ENCODE measurements around the gene PTGFR. TPM values are rescaled to one million over a fixed set of nuclear protein-coding genes. Genes with fewer than 3 reads are reported as not detected.

PTGFR gene
- total and polyA plus RNA-seq, 4 experiments from 2014 or later: not detected

DNA sequence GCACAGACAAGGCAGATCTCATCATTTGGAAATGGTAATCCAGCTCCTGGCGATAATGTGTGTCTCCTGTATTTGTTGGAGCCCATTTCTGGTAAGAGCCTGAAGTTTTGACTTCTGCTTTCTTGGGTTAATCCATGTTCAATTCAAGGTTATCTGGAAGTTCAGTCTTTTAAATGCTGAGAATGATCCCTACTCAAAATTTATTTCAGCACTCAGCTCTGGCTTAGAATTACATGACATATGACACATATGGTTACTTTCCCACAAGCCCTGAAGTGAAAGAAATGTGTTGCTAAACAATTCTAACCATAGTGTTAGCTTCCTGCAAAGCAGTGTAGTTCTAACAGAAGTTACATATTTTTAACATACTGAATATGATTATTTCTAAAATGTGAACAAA lies 2.7 kb downstream of the PTGFR start:
- POLR2A ChIA-PET (ENCODE audit: partially characterized antibody): no interaction called here
- H3K27me3 ChIP-seq (ENCODE audit: insufficient read depth, low read length): no peaks in the 10 kb centered on the region
- Mint-ChIP-seq H3K9me3 (peaks cover 0 to 8% (median 1%) of the 10 kb centered on the region in 8 donors), H3K36me3 (no peaks in the 10 kb centered on the region), H3K4me3 (no peak overlapping the region), H3K27me3 (peaks cover 15 to 19% of the 10 kb centered on the region in 2 donors), H3K27ac (no peak overlapping the region), H3K4me1 (peaks cover 0 to 4% (median 2%) of the 10 kb centered on the region in 4 donors)
- no peaks in the 10 kb centered on the region for H3K4me1 ChIP-seq (ENCODE audit: insufficient read depth, low read length)
- H3K9me3 ChIP-seq (ENCODE audit: control insufficient read depth in 1 of 2, low read length in 2 of 2): no peaks in the 10 kb centered on the region
- no peak overlapping the region for H3K4me3 ChIP-seq (ENCODE audit: low read length in 2 of 2)
- no peaks in the 10 kb centered on the region for H3K36me3 ChIP-seq (ENCODE audit: insufficient read depth, low read length)
- CTCF ChIA-PET (ENCODE audit: partially characterized antibody): no interaction called here
- no peak for DNase-seq
- no peak overlapping the region for H3K27ac ChIP-seq (ENCODE audit: low read depth, low read length)
- intact Hi-C loops (cut with micrococcal nuclease): no loop called here

DNA sequence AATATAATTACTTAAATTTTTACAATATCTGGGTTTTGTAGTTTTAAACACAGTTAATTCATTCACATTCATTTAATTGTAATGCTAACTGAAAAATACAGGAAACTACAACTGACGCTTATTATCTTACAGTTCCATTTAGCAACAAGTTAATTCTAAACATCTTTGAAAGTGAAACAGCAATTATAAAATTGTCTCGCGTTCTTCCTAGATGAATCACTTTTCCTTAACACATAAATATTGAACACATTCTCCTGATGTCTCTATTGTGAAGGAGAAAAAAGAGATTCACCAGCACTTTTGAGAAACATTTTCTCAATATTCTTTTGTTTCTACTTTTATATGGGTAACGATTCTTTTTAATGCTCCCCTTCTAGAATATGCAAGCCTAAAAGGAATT lies 6.4 kb downstream of the PTGFR start:
- CTCF ChIA-PET (ENCODE audit: partially characterized antibody): no interaction called here
- no peaks in the 10 kb centered on the region for H3K36me3 Mint-ChIP-seq
- no peaks in the 10 kb centered on the region for H3K4me1 Mint-ChIP-seq
- DNase-seq: no peak
- Histone ChIP-seq H3K27me3 (ENCODE audit: insufficient read depth, low read length) (no peaks in the 10 kb centered on the region), H3K4me1 (ENCODE audit: insufficient read depth, low read length) (no peaks in the 10 kb centered on the region), H3K36me3 (ENCODE audit: insufficient read depth, low read length) (no peaks in the 10 kb centered on the region), H3K27ac (ENCODE audit: low read depth, low read length) (no peak overlapping the region), H3K4me3 (ENCODE audit: low read length in 2 of 2) (no peak overlapping the region), H3K9me3 (ENCODE audit: control insufficient read depth in 1 of 2, low read length in 2 of 2) (no peaks in the 10 kb centered on the region)
- POLR2A ChIA-PET (ENCODE audit: partially characterized antibody): no interaction called here
- no peaks in the 10 kb centered on the region for H3K9me3 Mint-ChIP-seq
- H3K4me3 Mint-ChIP-seq: no peak overlapping the region
- no peak overlapping the region for H3K27ac Mint-ChIP-seq
- intact Hi-C loops (cut with micrococcal nuclease): no loop called here
- H3K27me3 Mint-ChIP-seq: peaks cover 2 to 4% of the 10 kb centered on the region in 2 donors

DNA sequence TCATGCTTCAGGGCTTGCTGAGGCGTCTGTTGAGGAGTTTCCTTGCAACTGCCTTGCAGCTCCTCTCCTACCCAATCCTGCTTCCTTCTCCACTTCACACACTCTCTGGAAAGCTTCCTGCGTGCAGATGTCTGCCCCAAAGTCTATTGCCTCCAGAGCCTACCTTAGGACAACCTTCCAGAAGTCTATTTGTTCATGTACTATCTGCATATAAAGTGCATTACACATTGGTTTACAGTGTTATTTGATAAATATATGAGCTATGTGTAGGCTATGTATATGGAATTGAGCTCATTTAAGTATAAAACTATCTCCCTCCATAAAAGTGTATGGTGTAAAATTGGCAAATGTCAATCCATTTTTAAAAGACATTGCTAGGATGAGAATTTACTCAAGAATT lies 9.8 kb downstream of the PTGFR start:
- Histone ChIP-seq H3K4me3 (ENCODE audit: low read length in 2 of 2) (no peak overlapping the region), H3K9me3 (ENCODE audit: control insufficient read depth in 1 of 2, low read length in 2 of 2) (no peaks in the 10 kb centered on the region), H3K27me3 (ENCODE audit: insufficient read depth, low read length) (no peaks in the 10 kb centered on the region), H3K4me1 (ENCODE audit: insufficient read depth, low read length) (no peaks in the 10 kb centered on the region), H3K36me3 (ENCODE audit: insufficient read depth, low read length) (no peaks in the 10 kb centered on the region), H3K27ac (ENCODE audit: low read depth, low read length) (no peak overlapping the region)
- DNase-seq: no peak
- no peak overlapping the region for H3K4me3 Mint-ChIP-seq
- ChIA-PET POLR2A (ENCODE audit: partially characterized antibody) (no interaction called here), CTCF (ENCODE audit: partially characterized antibody) (no interaction called here)
- intact Hi-C loops (cut with micrococcal nuclease): no loop called here
- H3K27me3 Mint-ChIP-seq: peaks cover 0 to 2% of the 10 kb centered on the region in 2 donors
- peaks cover 0 to 2% (median 0%) of the 10 kb centered on the region in 4 donors for H3K4me1 Mint-ChIP-seq
- H3K27ac Mint-ChIP-seq: no peak overlapping the region
- H3K9me3 Mint-ChIP-seq: no peaks in the 10 kb centered on the region
- H3K36me3 Mint-ChIP-seq: no peaks in the 10 kb centered on the region

DNA sequence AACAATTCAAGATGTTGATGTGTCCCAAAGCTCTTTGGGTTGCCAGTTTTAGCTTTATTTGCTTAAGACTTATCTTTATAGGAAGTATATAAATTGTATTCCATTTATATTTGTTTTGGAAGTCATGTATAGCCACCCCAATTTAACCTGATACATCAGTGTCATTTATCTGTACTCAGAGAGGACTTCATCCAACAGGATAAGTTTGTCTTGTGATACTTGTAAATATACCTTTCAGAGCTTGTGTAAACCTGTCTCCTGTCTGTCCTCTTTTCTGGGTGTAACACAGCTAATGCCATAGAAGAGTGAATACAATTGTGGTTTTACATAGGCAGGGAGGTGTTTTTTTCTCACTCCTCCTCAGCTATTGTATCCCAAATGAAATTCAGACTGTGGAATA lies 10.4 kb downstream of the PTGFR start:
- intact Hi-C loops (cut with micrococcal nuclease): no loop called here
- Histone ChIP-seq H3K4me3 (ENCODE audit: low read length in 2 of 2) (no peak overlapping the region), H3K36me3 (ENCODE audit: insufficient read depth, low read length) (no peaks in the 10 kb centered on the region), H3K27ac (ENCODE audit: low read depth, low read length) (no peak overlapping the region), H3K27me3 (ENCODE audit: insufficient read depth, low read length) (no peaks in the 10 kb centered on the region), H3K4me1 (ENCODE audit: insufficient read depth, low read length) (no peaks in the 10 kb centered on the region), H3K9me3 (ENCODE audit: control insufficient read depth in 1 of 2, low read length in 2 of 2) (no peaks in the 10 kb centered on the region)
- Mint-ChIP-seq H3K4me1 (peaks cover 0 to 2% (median 0%) of the 10 kb centered on the region in 4 donors), H3K4me3 (no peak overlapping the region), H3K27me3 (peaks cover 0 to 2% of the 10 kb centered on the region in 2 donors), H3K36me3 (no peaks in the 10 kb centered on the region), H3K27ac (no peak overlapping the region), H3K9me3 (no peaks in the 10 kb centered on the region)
- ChIA-PET CTCF (ENCODE audit: partially characterized antibody) (no interaction called here), POLR2A (ENCODE audit: partially characterized antibody) (no interaction called here)
- no peak for DNase-seq

DNA sequence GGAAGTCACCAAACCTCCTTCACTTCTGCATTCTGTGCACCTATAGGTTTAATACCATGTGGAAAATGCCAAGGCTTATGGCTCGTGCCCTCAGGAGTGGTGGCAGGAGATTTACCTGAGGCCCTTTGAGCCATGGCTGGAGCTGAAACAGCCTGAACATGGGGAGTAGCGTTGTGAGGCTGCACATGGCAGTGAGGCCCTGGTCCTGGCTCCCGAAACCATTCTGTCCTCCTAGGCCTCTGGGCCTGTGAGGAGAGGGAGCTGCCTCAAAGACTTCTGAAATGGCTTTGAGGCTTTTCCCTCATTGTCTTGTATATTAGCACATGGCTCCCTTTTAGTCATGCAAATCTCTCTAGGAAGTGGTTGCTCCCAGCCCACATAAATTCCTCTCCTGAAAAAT lies 20.6 kb downstream of the PTGFR start:
- H3K27me3 Mint-ChIP-seq: peaks cover 5 to 6% of the 10 kb centered on the region in 2 donors
- no peaks in the 10 kb centered on the region for H3K4me1 ChIP-seq (ENCODE audit: insufficient read depth, low read length)
- no peaks in the 10 kb centered on the region for H3K36me3 ChIP-seq (ENCODE audit: insufficient read depth, low read length)
- no peak overlapping the region for H3K27ac ChIP-seq (ENCODE audit: low read depth, low read length)
- no peaks in the 10 kb centered on the region for H3K9me3 ChIP-seq (ENCODE audit: control insufficient read depth in 1 of 2, low read length in 2 of 2)
- no peaks in the 10 kb centered on the region for H3K27me3 ChIP-seq (ENCODE audit: insufficient read depth, low read length)
- H3K4me1 Mint-ChIP-seq: no peaks in the 10 kb centered on the region
- CTCF ChIA-PET (ENCODE audit: partially characterized antibody): no interaction called here
- no peak overlapping the region for H3K4me3 Mint-ChIP-seq
- no peak for DNase-seq
- no peak overlapping the region for H3K4me3 ChIP-seq (ENCODE audit: low read length in 2 of 2)
- peaks cover 8 to 29% (median 13%) of the 10 kb centered on the region in 8 donors for H3K9me3 Mint-ChIP-seq
- no peak overlapping the region for H3K27ac Mint-ChIP-seq
- H3K36me3 Mint-ChIP-seq: peaks cover 0 to 3% of the 10 kb centered on the region in 2 donors
- intact Hi-C loops (cut with micrococcal nuclease): no loop called here
- POLR2A ChIA-PET (ENCODE audit: partially characterized antibody): no interaction called here

DNA sequence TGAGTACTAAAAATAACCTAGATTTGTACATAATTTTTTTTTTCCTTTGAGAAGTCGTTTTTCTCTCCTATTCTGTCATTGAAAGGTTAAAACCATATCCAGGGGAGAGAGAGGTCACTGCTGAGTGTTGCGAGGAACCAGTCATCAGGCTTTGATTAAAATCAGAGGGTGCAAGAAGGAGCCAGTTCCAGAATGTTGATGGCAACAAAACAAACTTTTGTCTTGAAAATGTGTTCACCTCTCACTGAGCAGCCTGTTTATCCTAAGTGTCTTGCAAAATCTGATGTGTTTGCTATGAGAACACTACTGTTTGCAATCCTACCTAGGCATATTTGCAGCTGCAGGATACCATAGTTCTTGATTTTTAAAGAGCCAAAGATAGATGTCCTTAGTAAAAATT lies 25.9 kb downstream of the PTGFR start:
- Histone ChIP-seq H3K4me1 (ENCODE audit: insufficient read depth, low read length) (no peaks in the 10 kb centered on the region), H3K27ac (ENCODE audit: low read depth, low read length) (no peak overlapping the region), H3K9me3 (ENCODE audit: control insufficient read depth in 1 of 2, low read length in 2 of 2) (no peaks in the 10 kb centered on the region), H3K4me3 (ENCODE audit: low read length in 2 of 2) (no peak overlapping the region), H3K36me3 (ENCODE audit: insufficient read depth, low read length) (no peaks in the 10 kb centered on the region), H3K27me3 (ENCODE audit: insufficient read depth, low read length) (no peaks in the 10 kb centered on the region)
- CTCF ChIA-PET (ENCODE audit: partially characterized antibody): no interaction called here
- Mint-ChIP-seq H3K4me1 (no peaks in the 10 kb centered on the region), H3K36me3 (peaks cover 0 to 3% of the 10 kb centered on the region in 2 donors), H3K9me3 (peaks cover 4 to 15% (median 6%) of the 10 kb centered on the region in 8 donors), H3K27ac (no peak overlapping the region), H3K27me3 (peaks cover 0 to 4% of the 10 kb centered on the region in 2 donors), H3K4me3 (no peak overlapping the region)
- POLR2A ChIA-PET (ENCODE audit: partially characterized antibody): no interaction called here
- intact Hi-C loops (cut with micrococcal nuclease): no loop called here
- DNase-seq: no peak

DNA sequence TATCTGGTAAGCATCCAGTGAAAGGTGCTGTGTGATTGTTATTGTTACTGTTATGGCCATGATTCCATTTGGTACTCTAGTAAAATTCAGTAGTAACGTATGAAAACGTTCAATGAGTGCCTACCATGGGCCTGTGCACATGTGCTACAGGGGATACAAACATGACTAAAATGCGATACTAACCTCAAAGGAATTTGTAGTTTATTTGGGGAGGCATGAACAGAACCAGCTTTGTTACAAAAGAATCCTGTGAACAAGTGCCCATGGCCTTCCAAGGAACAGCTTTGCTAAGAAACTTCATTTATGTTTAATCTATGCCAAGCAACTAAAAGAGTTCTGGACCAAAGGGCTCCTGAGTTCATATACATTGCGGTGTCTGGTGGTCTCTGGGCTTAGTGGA lies 28.7 kb downstream of the PTGFR start:
- H3K27ac Mint-ChIP-seq: no peak overlapping the region
- no peaks in the 10 kb centered on the region for H3K36me3 Mint-ChIP-seq
- no peak overlapping the region for H3K27ac ChIP-seq (ENCODE audit: low read depth, low read length)
- peaks cover 3% of the 10 kb centered on the region in 2 donors for H3K27me3 Mint-ChIP-seq
- no peaks in the 10 kb centered on the region for H3K4me1 ChIP-seq (ENCODE audit: insufficient read depth, low read length)
- H3K27me3 ChIP-seq (ENCODE audit: insufficient read depth, low read length): no peaks in the 10 kb centered on the region
- peaks cover 0 to 3% (median 0%) of the 10 kb centered on the region in 8 donors for H3K9me3 Mint-ChIP-seq
- no peak for DNase-seq
- no peak overlapping the region for H3K4me3 Mint-ChIP-seq
- H3K9me3 ChIP-seq (ENCODE audit: control insufficient read depth in 1 of 2, low read length in 2 of 2): no peaks in the 10 kb centered on the region
- H3K4me1 Mint-ChIP-seq: no peaks in the 10 kb centered on the region
- no peaks in the 10 kb centered on the region for H3K36me3 ChIP-seq (ENCODE audit: insufficient read depth, low read length)
- CTCF ChIA-PET (ENCODE audit: partially characterized antibody): no interaction called here
- POLR2A ChIA-PET (ENCODE audit: partially characterized antibody): no interaction called here
- intact Hi-C loops (cut with micrococcal nuclease): no loop called here
- H3K4me3 ChIP-seq (ENCODE audit: low read length in 2 of 2): no peak overlapping the region

DNA sequence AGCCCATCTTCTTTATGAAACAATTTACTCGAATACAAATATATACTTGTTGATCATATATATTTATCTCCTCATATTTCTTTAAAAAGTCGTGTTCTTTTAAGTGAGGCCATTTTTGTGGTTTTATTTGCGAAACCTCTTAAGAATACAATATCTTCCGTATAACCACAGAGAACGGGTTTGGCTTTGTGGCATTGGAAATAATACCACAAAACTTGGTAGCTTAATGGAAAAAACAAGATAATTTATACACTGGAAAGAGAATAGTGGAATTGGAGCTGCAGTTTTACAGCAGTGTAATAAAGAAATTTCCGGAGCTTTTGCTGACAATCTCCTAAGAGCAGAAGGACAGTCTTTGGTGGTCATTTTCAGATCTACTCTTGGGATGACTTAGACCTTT lies 29.4 kb downstream of the PTGFR start:
- CTCF ChIA-PET (ENCODE audit: partially characterized antibody): no interaction called here
- Mint-ChIP-seq H3K4me1 (no peaks in the 10 kb centered on the region), H3K4me3 (no peak overlapping the region), H3K36me3 (no peaks in the 10 kb centered on the region), H3K9me3 (peaks cover 0 to 3% (median 0%) of the 10 kb centered on the region in 8 donors), H3K27me3 (peaks cover 3% of the 10 kb centered on the region in 2 donors), H3K27ac (no peak overlapping the region)
- H3K27me3 ChIP-seq (ENCODE audit: insufficient read depth, low read length): no peaks in the 10 kb centered on the region
- intact Hi-C loops (cut with micrococcal nuclease): no loop called here
- no peaks in the 10 kb centered on the region for H3K36me3 ChIP-seq (ENCODE audit: insufficient read depth, low read length)
- POLR2A ChIA-PET (ENCODE audit: partially characterized antibody): no interaction called here
- no peaks in the 10 kb centered on the region for H3K4me1 ChIP-seq (ENCODE audit: insufficient read depth, low read length)
- H3K4me3 ChIP-seq (ENCODE audit: low read length in 2 of 2): no peak overlapping the region
- no peaks in the 10 kb centered on the region for H3K9me3 ChIP-seq (ENCODE audit: control insufficient read depth in 1 of 2, low read length in 2 of 2)
- no peak overlapping the region for H3K27ac ChIP-seq (ENCODE audit: low read depth, low read length)
- DNase-seq: no peak
